Panc1 (cell line): ENCODE results near the gene BUD31. TPM values are rescaled to one million over a fixed set of nuclear protein-coding genes. Genes with fewer than 3 reads are reported as not detected.

ENCODE experiments used
- ATAC-seq: fragments of 200-7000 bp; cut with Tn5 transposase; 2 replicates; pipeline ENCODE4 v1.9.1; 2020; ENCODE audit warnings: mild to moderate bottlenecking, moderate library complexity
- BruUV-seq: library from RNA; stranded (reverse); fragments of 400-500 nt; replicated peaks from 2 replicates; lab custom pipeline; 2021; lab: Mats Ljungman, UMichigan
- CTCF ChIA-PET: fragments of 300-600 bp; sonication (Branson Sonifier 250); formaldehyde crosslinking; loops from one replicate; lab custom pipeline; 2022; ENCODE audit warnings: antibody characterized with exemption; lab: Charles Lee
- POLR2A ChIA-PET: fragments of 300-600 bp; sonication (Branson Sonifier 250); formaldehyde crosslinking; loops from one replicate; lab custom pipeline; 2022; ENCODE audit warnings: antibody characterized with exemption; lab: Charles Lee
- DNase-seq: peaks from one replicate; pipeline ENCODE4 v3.0.0-alpha.2; 2010; ENCODE audit warnings: low read depth, low spot score
- H3K27ac ChIP-seq: 2 replicates; pipeline ENCODE4 v1.5.1; 2011; ENCODE audit warnings: mild to moderate bottlenecking, low read length, inconsistent platforms
- H3K27me3 ChIP-seq: fragments of 200-500 bp; sonication (Bioruptor generic); 2 replicates; pipeline ENCODE4 v1.6.0; 2014; ENCODE audit warnings: low read length, inconsistent platforms; ENCODE audit not compliant: control insufficient read depth, insufficient read depth
- H3K36me3 ChIP-seq: fragments of 200-500 bp; sonication (Bioruptor generic); 2 replicates; pipeline ENCODE4 v1.5.1; 2014; ENCODE audit warnings: inconsistent platforms, mild to moderate bottlenecking, low read length, moderate library complexity; ENCODE audit not compliant: control insufficient read depth, insufficient read depth
- H3K4me1 ChIP-seq: 2 replicates; pipeline ENCODE4 v1.5.1; 2011; ENCODE audit warnings: inconsistent platforms, mild to moderate bottlenecking, low read length, moderate library complexity; ENCODE audit not compliant: control insufficient read depth, insufficient read depth
- H3K4me3 ChIP-seq, 2 experiments: 2 replicates each; pipeline ENCODE4 v1.5.1; 2011 to 2012; ENCODE audit warnings: low read depth in 2 of 2, low read length in 2 of 2, mild to moderate bottlenecking in 2 of 2, inconsistent platforms in 1 of 2, moderate library complexity in 1 of 2
- H3K9me3 ChIP-seq: fragments of 200-500 bp; sonication (Bioruptor generic); 2 replicates; pipeline ENCODE4 v1.5.1; 2014; ENCODE audit warnings: low read depth, mild to moderate bottlenecking, inconsistent platforms, low read length, moderate library complexity; ENCODE audit not compliant: control insufficient read depth, insufficient read depth
- CTCF ChIP-seq: fragments of 450-650 bp; IDR thresholded peaks from 2 replicates; pipeline ENCODE4 v1.5.1; 2017; ENCODE audit warnings: mild to moderate bottlenecking
- POLR2AphosphoS5 ChIP-seq: IDR thresholded peaks from 2 replicates; pipeline ENCODE4 v1.6.1; 2012; ENCODE audit warnings: mild to moderate bottlenecking, low read depth, low read length, moderate library complexity
- REST ChIP-seq, 2 experiments: IDR thresholded peaks; 2 replicates each; pipeline ENCODE4 v1.6.1; 2011 to 2012; ENCODE audit warnings: low read depth in 2 of 2, control low read depth in 1 of 2, low read length in 1 of 2, mild to moderate bottlenecking in 1 of 2, moderate library complexity in 1 of 2; ENCODE audit not compliant: insufficient read depth in 1 of 2
- SIN3A ChIP-seq: IDR thresholded peaks from 2 replicates; pipeline ENCODE4 v1.6.1; 2012; ENCODE audit warnings: low read depth, mild to moderate bottlenecking, low read length, moderate library complexity, borderline replicate concordance; ENCODE audit not compliant: insufficient read depth
- TCF7L2 ChIP-seq: IDR thresholded peaks from 2 replicates; pipeline ENCODE4 v1.6.1; 2011; ENCODE audit warnings: mild to moderate bottlenecking, low read depth, low read length, inconsistent platforms
- in situ Hi-C: cut with HindIII; loops from 2 replicates; pipeline ENCODE4 v1.10.0; 2016; ENCODE audit warnings: low sequenced_read_pairs, low pct_unique_long_range_greater_than_20kb
- intact Hi-C: fragments of 100-400 bp; cut with micrococcal nuclease; formaldehyde crosslinking; loops from one replicate; pipeline ENCODE4 v1.10.0; 2022; ENCODE audit not compliant: unreplicated experiment
- total RNA-seq: library from RNA; stranded (reverse); gene quantifications from one replicate; pipeline ENCODE4 v1.2.1, GENCODE V29; 2021; ENCODE audit not compliant: unreplicated experiment

BUD31 gene
- total RNA-seq, 1 experiment from 2014 or later, result 179 TPM

- Histone ChIP-seq H3K9me3 (no peaks in the 10 kb centered on the region), H3K4me3 (no peak overlapping the region), H3K27me3 (no peaks in the 10 kb centered on the region), H3K4me1 (peaks cover 17% of the 10 kb centered on the region), H3K27ac (no peak overlapping the region), H3K36me3 (peaks cover 12% of the 10 kb centered on the region)
- DNase-seq (no peak), ATAC-seq (no peak)
- TF ChIP-seq TCF7L2 (no peak), SIN3A (no peak), CTCF (no peak), POLR2AphosphoS5 (no peak), REST (IDR thresholded peaks at IDR 0.05; ENCODE audit: insufficient read depth in 1 of 2, low read depth in 2 of 2, low read length in 1 of 2) (no peak)
- TSS peak; percentile 0 for BruUV-seq
- in situ Hi-C loops, result no loop called here
- intact Hi-C loops, result no loop called here
- CTCF ChIA-PET, result no interaction called here
- POLR2A ChIA-PET, result no interaction called here
Measured at GRCh38 chr7:99403764-99404163, 5.0 kb upstream of the BUD31 start.

GRCh38 chr7:99404235-99404976 lies 4.4 kb upstream of the BUD31 start:
- H3K36me3 ChIP-seq, result peaks cover 18% of the 10 kb centered on the region
- TF ChIP-seq CTCF (no peak), REST (IDR thresholded peaks at IDR 0.05; ENCODE audit: insufficient read depth in 1 of 2, low read depth in 2 of 2, low read length in 1 of 2) (no peak), SIN3A (no peak), POLR2AphosphoS5 (no peak), TCF7L2 (no peak)
- ChIA-PET CTCF (no interaction called here), POLR2A (no interaction called here)
- no peak overlapping the region for H3K27ac ChIP-seq
- intact Hi-C loops, result no loop called here
- in situ Hi-C loops, result no loop called here
- BruUV-seq, result no TSS peak
- no peaks in the 10 kb centered on the region for H3K27me3 ChIP-seq
- DNase-seq (no peak), ATAC-seq (no peak)
- no peak overlapping the region for H3K4me3 ChIP-seq
- H3K9me3 ChIP-seq, result no peaks in the 10 kb centered on the region
- peaks cover 12% of the 10 kb centered on the region for H3K4me1 ChIP-seq
